Right hindlimb (tissue), 1 donor: ENCODE data around the gene CERKL.
A peak's percentile ranks its signal among the peaks of the same experiment; 100 is the strongest.
"Not testable (repeated sequence)": the region's sequence is repeated elsewhere in the genome, so short reads cannot be mapped to it uniquely, and the experiment has no call there.

Experiments used
- DNase-seq: peaks from one replicate; pipeline ENCODE4 v3.0.0-alpha.2; 2018

The CERKL gene, protein sequence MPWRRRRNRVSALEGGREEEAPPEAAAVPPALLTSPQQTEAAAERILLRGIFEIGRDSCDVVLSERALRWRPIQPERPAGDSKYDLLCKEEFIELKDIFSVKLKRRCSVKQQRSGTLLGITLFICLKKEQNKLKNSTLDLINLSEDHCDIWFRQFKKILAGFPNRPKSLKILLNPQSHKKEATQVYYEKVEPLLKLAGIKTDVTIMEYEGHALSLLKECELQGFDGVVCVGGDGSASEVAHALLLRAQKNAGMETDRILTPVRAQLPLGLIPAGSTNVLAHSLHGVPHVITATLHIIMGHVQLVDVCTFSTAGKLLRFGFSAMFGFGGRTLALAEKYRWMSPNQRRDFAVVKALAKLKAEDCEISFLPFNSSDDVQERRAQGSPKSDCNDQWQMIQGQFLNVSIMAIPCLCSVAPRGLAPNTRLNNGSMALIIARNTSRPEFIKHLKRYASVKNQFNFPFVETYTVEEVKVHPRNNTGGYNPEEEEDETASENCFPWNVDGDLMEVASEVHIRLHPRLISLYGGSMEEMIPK

DNA sequence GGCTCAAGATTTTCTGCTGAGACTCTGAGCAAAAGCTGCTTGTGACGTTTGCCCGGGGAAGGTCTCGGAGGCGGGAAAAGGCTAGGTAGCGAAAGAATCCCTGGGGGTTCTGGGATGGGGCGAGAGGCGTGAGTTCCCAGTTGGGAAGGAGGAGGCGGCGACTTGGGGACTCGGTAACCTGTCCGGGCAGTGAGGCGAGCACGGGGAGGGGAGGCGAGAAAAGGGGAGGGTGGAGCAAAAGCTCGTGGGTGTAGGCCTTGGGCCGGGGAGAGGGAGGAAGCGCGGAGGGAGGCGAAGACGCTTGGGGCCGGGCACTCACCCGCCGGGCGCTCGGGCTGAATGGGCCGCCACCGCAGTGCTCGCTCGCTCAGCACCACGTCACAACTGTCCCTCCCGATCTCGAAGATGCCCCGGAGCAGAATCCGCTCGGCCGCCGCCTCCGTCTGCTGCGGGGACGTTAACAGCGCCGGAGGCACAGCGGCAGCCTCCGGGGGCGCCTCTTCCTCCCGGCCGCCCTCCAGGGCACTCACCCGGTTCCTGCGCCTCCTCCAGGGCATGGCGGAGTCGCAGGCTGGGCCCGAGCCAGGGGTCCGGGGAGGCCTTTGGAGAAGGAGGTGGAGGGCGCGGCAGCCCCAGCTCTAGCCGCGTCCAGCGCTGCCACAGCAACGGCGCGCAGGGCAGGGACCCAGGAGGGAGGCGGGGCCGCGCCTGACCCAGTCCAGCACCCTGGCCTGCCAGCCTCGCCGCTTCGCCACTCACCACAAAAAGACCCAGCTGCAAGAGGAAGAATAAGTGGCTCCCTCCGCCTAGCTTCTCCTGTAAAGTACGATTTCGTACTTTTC, at the start of gene CERKL:
Gene CERKL (minus strand): TSS at position 656 of the 842 bp plus-strand sequence. CDS start 99 bp downstream, at position 557.
- peak; percentile 41 for DNase-seq

DNA sequence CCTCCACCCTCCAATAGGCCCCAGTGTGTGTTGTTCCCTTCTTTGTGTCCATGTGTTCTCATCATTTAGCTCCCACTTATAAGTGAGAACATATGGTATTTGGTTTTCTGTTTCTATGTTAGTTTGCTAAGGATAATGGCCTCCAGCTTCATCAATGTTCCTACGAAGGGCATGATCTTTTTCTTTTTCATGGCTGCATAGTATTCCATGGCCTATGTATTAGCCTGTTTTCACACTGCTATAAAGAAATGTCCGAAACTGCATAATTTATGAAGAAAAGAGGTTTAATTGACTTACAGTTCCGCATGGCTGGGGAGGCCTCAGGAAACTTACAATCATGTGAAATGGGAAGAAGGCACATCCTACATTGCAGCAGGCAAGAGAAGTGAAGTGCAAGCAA, 45.6 kb upstream of the CERKL start:
- DNase-seq, result not testable (repeated sequence)

DNA sequence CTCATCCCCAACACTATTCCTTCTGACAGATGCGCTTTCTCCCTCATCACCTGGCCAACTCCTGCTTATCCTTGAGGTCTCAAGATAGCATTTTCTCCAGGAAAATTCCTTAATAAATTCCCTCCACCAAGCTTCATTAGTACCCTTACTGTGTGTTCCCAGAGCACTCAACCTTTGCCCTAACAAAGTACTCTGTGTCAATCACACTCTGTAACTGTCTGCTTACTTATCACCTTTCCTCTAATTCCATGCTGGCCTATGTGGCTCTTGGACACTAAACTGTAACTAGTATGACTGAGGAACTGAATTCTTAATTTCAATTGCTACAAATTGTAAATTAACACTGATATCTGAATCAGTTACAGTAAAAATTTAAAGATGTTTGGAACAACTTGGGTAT, 41.3 kb upstream of the CERKL start:
- no peak for DNase-seq

DNA sequence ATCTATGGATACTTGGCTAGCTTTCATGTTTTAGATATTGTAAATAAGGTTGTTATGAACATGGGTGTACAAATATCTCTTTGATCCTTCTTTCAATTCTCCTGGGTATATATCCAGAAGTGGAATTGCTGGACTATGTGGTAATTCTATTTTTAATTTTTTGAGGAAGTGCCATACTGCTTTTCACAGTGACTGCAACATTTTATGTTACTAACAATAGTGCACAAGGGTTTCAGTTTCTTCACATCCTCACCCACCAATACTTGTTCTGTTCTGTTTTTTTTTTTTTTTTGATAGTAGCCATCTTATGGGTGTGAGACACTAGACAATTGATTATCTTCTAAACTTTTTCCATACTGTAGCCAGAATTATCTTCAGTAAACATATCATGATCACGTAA, 40.7 kb upstream of the CERKL start:
- no peak for DNase-seq

DNA sequence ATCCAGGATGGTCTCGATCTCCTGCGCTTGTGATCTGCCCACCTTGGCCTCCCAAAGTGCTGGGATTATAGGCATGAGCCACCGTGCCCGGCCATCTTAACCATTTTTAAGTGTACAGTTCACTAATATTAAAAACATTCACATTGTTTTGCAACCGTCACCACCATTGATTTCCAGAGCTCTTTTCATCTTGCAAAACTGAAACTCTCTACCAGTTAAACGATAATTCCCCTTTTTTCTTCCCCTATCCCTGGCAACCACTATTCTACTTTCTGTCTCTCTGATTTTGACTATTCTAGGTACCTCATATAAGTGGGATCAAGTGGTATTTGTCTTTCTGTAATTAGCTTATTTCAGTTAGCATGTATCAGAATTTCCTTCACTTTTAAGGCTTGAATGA, 40.2 kb upstream of the CERKL start:
- DNase-seq, result no peak

DNA sequence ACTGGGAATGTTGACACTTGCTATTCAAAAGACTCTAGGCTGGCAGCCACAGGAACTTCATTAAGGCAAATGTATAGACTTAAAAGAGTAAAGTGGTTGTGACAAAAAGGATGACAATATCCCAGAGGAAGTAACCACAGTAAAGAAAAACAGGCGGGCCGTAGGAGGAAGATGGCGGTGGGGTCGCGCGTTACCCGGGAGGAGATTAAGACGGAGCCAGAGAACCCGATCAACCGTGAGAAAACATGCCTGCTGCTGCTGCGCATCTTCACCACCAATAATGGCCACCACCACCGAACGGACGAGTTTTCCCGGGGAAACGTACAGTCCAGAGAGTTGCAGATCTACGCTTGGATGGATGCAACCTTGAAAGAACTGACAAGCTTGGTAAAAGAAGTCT, 37.4 kb upstream of the CERKL start:
- no peak for DNase-seq

DNA sequence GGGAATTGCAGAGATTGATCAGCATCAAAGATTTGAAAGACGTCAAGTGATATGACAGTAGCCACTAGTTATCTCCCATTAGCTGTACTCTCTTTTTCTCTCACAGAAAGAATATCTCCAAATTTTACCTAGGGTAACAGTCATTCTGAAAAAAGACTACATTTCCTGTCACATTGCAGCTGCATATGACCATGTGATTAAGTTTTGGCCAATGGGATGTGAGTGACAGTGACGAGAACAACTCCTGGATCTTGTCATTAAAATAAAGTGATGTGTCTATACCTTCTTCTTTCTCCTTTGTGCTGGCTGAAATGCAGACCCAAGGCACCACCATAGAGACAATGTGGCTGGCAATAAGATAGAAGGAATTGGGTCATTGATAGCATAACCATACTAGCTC, 34.0 kb upstream of the CERKL start:
- no peak for DNase-seq

DNA sequence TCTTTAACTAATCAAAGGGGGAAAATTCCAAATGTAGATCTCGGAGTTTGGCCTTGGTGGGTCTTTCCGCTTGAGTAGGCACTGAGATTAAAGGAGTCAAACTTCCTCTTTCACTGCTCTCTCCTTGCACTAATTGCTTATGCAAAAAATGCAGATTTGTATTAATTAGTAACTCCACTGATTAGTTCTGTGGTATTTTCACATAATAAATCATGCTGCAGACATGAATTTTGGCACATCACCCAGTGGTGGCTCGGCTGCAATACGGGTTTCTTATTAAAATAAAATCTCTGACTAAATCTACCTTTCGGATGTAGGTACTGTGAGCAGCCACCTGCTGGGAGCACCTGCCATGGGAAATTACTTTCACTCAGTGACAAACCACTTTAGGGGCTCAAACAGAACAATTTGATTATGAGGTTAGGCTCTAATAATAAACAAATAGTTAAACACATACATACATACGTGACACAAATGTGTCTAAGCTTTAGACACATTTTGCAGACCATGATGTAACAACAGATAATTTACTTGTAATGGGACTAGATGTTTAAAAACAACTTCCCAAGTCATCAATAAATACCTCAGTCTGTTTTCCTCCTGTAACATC, 29.8 kb upstream of the CERKL start:
- DNase-seq, result no peak

DNA sequence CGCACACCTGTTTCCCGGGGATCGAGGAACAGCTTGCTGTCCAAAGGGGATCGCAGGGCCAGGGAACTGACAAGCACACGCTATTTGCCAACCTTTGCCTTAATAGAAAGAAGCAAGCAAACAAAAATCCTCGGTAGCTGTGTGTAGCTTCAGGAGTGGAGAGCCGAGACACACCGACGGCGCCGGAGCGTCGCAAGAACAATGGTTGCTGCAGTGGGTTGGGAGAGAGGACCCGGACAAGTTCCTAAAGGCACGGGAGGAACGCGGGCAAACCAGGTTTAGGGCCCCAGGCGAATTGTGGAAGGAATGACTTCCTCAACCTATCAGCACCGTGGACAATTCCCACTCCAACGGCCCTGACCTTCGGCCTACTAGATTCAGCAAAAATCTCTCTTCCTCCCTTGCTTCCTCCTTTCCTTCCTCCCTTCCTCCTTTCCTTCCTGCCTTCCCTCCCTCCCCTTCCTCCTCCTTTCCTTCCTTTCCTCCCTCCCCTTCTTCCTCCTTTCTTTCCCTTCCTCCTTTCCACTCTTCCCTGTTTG, 28.3 kb upstream of the CERKL start:
- no peak for DNase-seq

DNA sequence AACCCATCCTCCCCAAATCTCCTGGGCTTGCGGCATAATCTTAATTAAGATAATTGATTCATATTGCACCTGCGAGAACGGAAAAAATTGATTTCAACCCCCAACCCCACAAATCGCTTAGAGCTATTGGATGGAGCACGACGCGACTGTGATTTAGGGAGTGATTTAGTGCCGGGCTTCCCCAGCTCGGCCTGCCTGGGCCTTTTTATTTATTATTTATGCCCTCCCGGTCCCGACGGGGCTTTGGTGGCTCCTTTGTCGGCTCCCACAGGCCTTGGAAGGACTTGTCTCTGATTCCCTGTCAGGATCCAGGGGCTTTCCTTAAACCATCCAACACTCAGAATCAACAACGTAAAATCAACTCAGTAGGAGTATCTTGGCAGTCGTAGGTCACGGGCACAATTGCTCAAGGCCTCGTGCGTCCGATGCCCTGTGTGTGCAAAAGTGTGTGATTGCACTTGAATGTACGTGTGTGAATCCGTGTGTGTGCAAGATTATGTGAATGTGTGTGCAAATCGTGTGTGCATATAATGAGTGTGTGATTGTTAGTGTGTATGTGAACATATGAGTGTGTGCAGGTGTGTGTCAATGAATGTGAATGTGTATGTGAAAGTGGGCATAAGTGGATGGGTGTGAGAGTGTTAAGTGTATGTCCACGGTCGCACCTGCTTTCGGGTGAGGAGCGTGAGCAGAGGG, 27.7 kb upstream of the CERKL start:
- DNase-seq, result no peak

DNA sequence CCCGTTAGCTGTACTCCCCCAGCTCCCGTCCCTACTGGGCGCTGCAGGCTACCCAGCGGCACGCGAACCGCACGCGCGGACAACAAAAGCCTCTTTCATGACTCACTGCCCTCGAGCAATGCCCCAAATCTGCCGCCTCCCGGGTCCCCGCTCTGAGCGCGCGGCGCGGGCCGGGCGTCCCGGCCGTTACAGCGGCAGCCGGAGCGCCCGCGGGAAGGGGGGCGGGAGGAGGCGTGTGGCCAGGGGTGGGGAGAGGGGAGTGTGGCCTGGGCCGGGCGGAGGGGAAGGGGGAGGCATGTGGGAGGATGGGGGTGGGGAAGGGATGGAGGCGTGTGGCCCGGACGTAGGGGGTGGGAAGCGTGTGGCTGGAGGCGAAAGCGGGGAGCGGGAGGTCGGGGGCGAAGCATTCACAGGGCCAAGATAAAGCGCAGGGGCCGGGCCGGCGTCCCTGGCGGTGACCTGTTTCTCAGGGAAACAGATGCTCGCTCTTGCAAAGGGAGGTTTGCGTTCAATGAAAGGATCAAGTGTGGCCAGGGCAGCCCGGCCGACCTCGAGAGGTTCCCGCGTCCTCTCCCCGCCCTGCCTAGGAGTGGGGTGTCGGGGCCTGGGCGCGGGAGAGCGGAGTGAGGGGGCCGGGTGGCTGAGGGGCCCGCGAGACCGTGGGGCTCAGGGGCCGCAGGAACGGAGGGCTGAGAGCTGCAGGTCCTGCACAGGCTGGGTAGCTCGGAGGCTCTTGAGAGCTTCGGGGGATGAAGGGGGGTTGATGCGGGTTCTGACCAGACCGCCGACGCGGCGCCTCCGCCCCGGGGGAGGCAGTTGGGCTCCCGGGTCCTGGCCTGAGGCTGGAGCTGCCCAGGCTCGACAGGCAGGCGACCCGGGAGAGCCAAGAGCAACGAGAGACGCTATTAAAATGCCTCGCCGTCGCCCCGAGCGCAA, 26.9 kb upstream of the CERKL start:
- no peak for DNase-seq

DNA sequence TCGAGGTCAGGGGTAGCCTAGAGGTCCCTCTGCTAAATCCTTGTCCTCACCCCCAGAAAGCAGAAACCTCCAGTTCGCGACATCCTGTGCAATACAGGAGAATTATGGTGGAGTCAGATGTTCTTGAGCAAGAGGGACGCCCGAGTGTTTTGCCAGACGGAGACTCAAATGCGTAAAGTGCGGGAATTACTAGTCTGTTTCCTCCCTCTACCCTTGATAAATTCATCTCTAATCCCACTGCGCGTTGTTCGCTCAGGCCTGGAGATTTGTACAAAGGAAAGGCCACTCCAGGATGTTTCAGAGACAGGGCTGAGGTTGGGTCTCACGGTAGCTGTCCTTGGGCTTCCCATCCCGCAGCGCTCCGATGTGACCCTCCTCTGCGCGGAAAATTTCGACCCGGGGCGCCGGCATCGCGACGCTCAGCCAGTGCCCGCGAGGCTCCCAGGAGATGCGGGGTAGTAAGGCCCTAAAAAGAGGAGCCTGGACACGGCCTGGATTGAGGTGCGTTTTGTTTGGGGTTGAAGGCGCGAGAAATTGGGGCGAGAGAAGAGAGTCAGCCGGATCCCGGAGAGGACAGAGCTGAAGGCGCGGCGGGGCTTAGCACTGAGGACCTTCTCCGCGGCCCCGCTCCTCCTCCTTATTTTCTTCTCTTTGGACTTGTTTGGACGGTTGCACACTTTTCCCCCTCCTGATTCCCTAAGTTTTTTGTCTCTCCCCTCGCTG, 26.1 kb upstream of the CERKL start:
- no peak for DNase-seq

DNA sequence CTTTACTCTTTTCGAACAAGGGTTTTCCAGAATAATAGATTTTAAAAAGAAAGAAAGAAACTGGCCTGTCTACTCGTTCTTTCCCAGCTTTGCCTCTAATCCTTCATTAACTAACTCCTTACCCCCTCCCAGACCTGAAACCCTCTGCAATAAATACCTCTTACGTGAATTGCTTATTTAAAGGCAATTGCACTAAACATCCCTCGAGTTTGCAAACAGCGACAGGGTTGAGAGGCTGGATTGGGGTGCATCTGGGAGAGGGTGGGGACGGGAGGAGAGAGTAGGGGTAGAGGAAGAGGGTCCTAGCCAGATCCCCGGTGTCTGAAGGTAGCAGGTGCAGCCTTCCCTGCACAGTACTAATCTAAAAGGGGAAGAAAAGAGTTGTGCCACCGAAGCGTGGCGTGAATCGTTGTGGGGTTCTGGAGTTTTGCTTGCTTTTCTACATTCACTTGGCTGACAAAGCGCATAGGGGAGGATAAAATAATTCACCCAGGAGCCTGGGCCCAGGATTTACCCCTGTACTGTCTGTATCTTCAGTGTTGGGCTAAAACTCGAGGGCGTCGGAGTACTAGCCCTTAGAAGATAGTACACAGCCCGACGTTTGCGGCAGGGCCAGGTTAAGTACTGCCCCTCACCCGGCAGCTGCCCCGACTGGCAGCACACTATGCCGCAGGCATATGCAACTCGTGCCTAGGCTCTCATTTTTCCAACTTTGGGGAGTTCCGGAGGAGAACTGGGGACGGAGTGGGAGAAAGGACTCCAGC, 25.3 kb upstream of the CERKL start:
- DNase-seq, result no peak

DNA sequence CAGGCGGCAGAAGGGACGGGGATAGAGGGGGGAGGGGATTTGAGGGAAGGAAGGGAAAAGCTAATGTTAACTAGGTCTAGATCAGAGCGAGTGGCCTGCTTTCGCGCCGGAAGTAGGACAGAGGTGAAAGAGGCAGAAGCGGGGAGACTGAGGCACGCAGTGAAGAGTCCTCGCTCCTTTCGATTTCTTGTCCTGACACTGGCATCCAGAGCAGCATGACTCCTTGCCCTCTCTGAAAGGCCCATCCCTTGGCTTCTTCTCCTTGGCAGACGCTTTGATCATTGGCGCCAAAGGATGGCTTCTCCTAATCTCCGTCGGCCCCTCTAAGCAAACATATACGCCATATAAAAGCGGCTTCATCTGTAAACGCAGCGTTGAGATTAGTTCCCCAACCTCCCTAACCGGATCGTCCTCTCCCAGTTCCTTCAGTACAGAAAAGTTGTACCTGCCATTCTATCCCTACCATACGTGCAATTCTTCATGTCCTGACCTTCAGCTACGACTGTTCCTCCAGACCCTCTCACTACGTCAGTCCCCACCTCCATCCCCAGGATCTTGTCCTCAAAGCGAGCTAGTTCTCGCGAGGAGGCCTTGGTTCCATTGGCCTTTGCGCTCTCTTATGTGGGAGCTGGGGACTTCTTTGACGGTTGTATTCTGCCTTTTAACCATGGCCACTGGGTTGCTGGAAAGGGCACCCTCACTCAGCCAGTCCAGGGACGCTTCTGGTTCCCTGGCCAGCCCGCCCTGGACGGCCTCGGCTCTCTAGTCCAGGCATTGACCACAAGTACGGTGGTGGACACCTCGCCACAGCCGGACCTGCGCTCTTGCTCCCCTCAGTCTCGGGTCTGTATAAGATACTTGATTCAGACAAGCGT, 24.3 kb upstream of the CERKL start:
- no peak for DNase-seq

DNA sequence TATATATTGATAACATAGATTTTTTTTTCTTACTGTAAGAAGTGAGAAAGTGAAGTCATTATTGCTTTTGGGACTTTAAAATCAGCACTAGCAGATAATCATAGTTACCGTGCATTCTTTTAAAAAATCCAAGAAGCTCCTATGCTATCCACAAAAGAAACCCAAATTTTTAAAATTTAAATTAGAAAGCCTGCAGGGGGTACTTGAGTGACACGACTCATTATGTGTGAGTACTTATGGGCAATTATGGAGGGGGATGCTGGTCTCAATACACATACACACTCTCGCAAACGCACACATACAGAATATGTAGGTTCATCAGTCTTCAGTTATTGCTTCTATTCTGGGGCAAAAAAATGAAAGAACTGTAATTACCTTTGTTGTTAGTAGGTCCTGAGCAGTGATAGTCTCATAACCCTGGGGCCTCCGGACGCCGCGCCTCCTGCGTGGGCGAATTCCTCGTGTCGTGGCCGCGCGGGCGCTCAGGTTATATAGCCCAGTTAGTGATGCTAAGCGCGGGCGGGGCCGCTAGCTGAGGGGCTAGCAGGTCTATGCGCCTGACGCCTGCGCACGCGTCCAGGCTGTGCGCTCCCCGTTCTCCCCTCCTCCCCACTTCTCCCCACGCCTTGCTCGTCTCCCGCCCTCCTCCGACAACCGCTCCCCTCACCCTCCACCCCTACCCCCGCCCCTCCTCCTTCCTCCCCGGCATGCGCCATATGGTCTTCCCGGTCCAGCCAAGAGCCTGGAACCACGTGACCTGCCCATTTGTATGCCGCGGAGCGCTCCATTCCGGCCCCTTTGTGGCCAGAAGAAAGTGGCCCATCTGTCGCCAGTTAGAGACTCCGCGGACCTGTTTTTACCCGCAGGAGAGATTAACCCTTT, 23.4 kb upstream of the CERKL start, which contains the start of gene NEUROD1:
Gene NEUROD1 (minus strand): TSS at position 463 of the 882 bp plus-strand sequence. CDS start 1,657 bp downstream, outside the sequence.
- no peak for DNase-seq

DNA sequence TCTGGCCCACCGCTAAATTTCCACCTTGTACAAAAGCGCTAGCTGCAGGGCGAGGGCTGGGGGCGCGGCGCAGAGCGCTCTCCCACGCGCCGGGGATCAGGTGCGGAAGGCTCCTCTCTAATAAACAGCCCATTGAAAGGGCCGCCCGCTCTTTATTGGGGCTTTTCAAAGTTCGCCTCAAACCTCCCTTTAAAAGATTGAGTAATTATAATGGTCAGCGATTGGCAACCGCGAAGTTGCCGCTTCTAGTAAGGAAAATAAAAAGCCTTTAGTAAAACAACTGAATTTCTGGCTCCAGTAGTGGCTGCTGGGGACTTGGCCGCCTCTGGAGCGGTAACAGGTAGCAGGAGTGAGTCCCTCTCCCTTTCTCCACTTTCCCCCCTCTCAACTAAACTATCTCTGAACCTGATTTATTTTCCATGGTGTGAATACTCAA, 22.7 kb upstream of the CERKL start:
- DNase-seq, result no peak

DNA sequence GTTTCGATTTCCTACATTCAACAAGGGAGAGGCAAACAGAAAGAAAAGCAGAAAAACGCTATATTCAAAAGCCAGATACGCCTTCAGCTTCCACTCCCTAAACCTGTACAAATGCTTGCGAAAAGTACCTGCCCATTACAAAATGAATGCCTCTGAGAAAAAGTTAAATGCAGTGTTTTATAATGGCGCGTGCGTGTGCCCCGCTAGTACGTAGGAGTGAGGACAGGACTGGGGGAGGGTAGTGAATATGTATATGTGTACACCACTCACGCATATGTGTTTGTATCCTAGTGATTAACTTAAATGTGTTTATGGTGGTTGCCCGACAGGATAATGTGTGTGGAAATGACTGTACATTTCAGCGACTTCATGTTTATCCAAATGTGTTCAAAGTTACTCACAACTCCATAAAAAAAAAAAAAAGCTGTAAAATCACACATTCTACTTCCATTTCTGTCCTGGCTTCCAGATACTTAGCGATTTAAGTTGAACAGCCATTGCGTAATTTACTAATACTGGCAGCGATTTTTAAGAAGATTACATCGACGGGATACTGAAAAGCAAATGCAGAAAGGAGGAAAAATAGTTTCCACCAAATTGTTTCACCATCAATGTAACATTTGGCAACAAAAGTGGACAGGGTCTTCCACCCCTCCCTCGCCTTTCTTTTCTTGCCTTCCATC, 22.1 kb upstream of the CERKL start:
- DNase-seq, result no peak
